ENCODE results near the gene DTL. TPM values are rescaled to one million over a fixed set of nuclear protein-coding genes. Genes with fewer than 3 reads are reported as not detected.

Gene DTL
- total RNA-seq, 1 experiment from 2014 or later = 26.7 TPM

- no peak for DNase-seq (ENCODE audit: low read depth, low spot score)
- H3K27me3 ChIP-seq (ENCODE audit: control insufficient read depth, insufficient read depth, low read length) = no peaks in the 10 kb centered on the region
- POLR2A ChIA-PET = no interaction called here
- H3K4me1 ChIP-seq (ENCODE audit: control insufficient read depth, insufficient read depth, low read length) = no peaks in the 10 kb centered on the region
- BruUV-seq (replicated peaks) = no TSS peak
- H3K36me3 ChIP-seq (ENCODE audit: control insufficient read depth, insufficient read depth, low read length) = peaks cover 4% of the 10 kb centered on the region; the same call in 1 of the 2 replicates
- intact Hi-C loops (cut with micrococcal nuclease; ENCODE audit: unreplicated experiment) (no loop called here), in situ Hi-C loops (cut with HindIII; ENCODE audit: low pct_unique_long_range_greater_than_20kb, low sequenced_read_pairs) (no loop called here)
- CTCF ChIA-PET = no interaction called here
- TF ChIP-seq REST (IDR thresholded peaks at IDR 0.05; ENCODE audit: insufficient read depth in 1 of 2, low read depth in 2 of 2, low read length in 1 of 2) (no peak), SIN3A (IDR thresholded peaks at IDR 0.05; ENCODE audit: borderline replicate concordance, insufficient read depth, low read depth, low read length) (no peak), POLR2AphosphoS5 (IDR thresholded peaks at IDR 0.05; ENCODE audit: low read depth, low read length) (no peak), TCF7L2 (IDR thresholded peaks at IDR 0.05; ENCODE audit: low read depth, low read length) (no peak)
- TF ChIP-seq, protein P1, sequence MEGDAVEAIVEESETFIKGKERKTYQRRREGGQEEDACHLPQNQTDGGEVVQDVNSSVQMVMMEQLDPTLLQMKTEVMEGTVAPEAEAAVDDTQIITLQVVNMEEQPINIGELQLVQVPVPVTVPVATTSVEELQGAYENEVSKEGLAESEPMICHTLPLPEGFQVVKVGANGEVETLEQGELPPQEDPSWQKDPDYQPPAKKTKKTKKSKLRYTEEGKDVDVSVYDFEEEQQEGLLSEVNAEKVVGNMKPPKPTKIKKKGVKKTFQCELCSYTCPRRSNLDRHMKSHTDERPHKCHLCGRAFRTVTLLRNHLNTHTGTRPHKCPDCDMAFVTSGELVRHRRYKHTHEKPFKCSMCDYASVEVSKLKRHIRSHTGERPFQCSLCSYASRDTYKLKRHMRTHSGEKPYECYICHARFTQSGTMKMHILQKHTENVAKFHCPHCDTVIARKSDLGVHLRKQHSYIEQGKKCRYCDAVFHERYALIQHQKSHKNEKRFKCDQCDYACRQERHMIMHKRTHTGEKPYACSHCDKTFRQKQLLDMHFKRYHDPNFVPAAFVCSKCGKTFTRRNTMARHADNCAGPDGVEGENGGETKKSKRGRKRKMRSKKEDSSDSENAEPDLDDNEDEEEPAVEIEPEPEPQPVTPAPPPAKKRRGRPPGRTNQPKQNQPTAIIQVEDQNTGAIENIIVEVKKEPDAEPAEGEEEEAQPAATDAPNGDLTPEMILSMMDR (IDR thresholded peaks at IDR 0.05) = no peak
- no peaks in the 10 kb centered on the region for H3K9me3 ChIP-seq (ENCODE audit: control insufficient read depth, insufficient read depth, low read depth, low read length)
- ATAC-seq = no peak
- no peak overlapping the region for H3K4me3 ChIP-seq (ENCODE audit: low read depth in 2 of 2, low read length in 2 of 2)
- H3K27ac ChIP-seq (ENCODE audit: low read length) = no peak overlapping the region
Measured at GRCh38 chr1:212089560-212090163, 54.1 kb downstream of the DTL start.

GRCh38 chr1:212091438-212092121 lies 56.0 kb downstream of the DTL start:
- Histone ChIP-seq H3K27ac (ENCODE audit: low read length) (no peak overlapping the region), H3K4me1 (ENCODE audit: control insufficient read depth, insufficient read depth, low read length) (no peaks in the 10 kb centered on the region), H3K4me3 (ENCODE audit: low read depth in 2 of 2, low read length in 2 of 2) (no peak overlapping the region), H3K27me3 (ENCODE audit: control insufficient read depth, insufficient read depth, low read length) (no peaks in the 10 kb centered on the region), H3K36me3 (ENCODE audit: control insufficient read depth, insufficient read depth, low read length) (peaks cover 4% of the 10 kb centered on the region; the same call in 1 of the 2 replicates), H3K9me3 (ENCODE audit: control insufficient read depth, insufficient read depth, low read depth, low read length) (no peaks in the 10 kb centered on the region)
- ATAC-seq (no peak), DNase-seq (ENCODE audit: low read depth, low spot score) (no peak)
- TF ChIP-seq POLR2AphosphoS5 (IDR thresholded peaks at IDR 0.05; ENCODE audit: low read depth, low read length) (no peak), SIN3A (IDR thresholded peaks at IDR 0.05; ENCODE audit: borderline replicate concordance, insufficient read depth, low read depth, low read length) (no peak), REST (IDR thresholded peaks at IDR 0.05; ENCODE audit: insufficient read depth in 1 of 2, low read depth in 2 of 2, low read length in 1 of 2) (no peak)
- intact Hi-C loops (cut with micrococcal nuclease; ENCODE audit: unreplicated experiment) = no loop called here
- no TSS peak for BruUV-seq (replicated peaks)
- POLR2A ChIA-PET = no interaction called here
- in situ Hi-C loops (cut with HindIII; ENCODE audit: low pct_unique_long_range_greater_than_20kb, low sequenced_read_pairs) = no loop called here
- CTCF ChIA-PET = no interaction called here
